GM12873 (cell line): ENCODE measurements around the gene SOX30.

Experiments used
- TF ChIP-seq, protein P1 (sequence below): IDR thresholded peaks from 2 replicates; pipeline ENCODE4 v1.5.1; 2012; ENCODE audit warnings: low read depth, mild to moderate bottlenecking, moderate library complexity, low read length, control low read depth; ENCODE audit not compliant: insufficient read depth; ENCODE audit errors: missing control alignments

The SOX30 gene

DNA sequence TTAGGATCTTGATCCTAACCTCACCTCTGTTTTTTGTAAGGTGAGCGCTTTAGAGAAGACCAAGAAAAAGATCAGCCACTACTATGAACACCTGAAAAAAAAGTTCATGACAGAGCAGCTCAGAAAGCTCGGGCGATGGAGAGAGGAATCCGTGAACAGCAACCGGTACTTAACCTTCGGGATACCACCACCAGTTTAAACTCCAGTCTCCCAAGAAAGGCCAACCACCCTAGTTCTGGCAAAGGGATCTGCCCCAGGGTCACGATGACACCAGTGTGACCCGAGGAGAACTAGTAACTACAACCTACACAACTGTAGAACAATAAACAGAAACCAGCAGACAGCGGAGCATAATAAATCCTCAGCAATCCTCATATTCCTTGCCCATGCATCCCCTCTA is 27.6 kb upstream of the SOX30 start:
- TF ChIP-seq, protein P1, sequence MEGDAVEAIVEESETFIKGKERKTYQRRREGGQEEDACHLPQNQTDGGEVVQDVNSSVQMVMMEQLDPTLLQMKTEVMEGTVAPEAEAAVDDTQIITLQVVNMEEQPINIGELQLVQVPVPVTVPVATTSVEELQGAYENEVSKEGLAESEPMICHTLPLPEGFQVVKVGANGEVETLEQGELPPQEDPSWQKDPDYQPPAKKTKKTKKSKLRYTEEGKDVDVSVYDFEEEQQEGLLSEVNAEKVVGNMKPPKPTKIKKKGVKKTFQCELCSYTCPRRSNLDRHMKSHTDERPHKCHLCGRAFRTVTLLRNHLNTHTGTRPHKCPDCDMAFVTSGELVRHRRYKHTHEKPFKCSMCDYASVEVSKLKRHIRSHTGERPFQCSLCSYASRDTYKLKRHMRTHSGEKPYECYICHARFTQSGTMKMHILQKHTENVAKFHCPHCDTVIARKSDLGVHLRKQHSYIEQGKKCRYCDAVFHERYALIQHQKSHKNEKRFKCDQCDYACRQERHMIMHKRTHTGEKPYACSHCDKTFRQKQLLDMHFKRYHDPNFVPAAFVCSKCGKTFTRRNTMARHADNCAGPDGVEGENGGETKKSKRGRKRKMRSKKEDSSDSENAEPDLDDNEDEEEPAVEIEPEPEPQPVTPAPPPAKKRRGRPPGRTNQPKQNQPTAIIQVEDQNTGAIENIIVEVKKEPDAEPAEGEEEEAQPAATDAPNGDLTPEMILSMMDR, result no peak

DNA sequence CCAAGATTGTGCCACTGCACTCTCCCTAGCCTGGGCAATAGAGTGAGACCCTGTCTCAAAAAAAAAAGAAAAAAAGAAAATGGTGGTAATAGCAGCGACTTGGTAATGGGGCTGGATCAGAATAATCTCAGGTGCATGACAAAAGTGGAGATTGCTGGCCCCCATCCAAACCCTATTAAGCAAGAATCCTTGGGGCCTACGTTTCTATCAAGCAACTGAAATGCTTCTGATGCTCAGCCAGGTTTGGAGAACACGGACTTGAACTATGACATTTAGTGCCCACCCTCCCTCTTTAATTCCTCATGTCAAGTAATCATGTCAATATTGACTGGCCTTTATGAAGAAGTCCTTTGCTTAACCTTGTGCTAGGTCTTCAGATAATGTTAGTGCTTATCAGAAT is 25.7 kb upstream of the SOX30 start:
- TF ChIP-seq, protein P1, result no peak

DNA sequence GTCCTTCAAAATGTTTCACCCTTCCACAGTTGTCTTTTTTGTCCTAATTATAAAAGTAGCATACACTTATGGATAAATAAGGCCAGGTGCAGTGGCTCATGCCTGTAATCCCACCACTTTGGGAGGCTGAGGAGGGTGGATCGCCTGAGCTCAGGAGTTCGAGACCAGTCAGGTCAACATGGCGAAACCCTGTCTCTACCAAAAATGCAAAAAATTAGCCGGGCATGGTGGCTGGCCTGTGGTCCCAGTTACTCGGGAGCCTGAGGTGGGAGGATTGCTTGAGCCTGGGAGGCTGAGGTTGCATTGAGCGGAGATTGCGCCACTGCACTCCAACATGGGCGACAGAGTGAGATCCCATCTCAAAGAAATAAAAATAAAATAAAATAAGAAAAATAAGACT is 20.7 kb upstream of the SOX30 start:
- TF ChIP-seq, protein P1, result no peak

DNA sequence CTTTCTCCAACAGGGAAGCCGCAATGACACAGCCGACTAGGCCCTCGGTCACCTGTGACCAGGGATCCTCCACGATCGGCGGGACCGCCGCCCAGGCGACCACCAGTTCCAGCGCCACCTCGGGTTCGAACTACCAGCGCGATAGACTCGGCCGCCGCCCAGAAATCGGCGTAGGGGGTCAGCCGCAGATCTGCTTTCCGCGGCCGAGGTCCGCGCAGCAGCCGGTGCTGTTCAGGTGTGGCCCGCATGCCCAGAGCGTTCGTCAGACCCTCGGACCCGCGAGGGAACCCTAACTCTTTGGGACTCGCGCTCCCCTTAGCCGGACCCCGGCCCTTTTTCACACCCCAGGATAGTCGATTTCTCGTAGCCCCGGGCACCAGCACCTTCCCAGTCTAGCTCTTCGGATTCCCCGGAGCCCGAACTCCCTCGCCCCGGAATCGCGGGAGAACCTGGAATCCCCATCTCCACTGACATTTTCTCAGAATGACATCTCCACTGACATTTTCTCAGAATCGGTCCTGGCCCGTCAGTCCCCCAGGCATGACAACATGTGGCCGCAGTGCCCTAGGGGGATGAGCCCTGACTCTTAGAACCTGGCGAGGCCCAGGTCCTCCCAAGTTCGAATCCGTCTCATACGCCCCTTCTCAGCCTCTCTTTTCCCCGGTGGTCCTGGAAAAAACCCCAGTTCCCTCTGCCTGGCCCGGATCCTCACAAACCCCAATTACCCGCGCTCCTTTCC is 19.5 kb upstream of the SOX30 start:
- TF ChIP-seq, protein P1, result no peak

DNA sequence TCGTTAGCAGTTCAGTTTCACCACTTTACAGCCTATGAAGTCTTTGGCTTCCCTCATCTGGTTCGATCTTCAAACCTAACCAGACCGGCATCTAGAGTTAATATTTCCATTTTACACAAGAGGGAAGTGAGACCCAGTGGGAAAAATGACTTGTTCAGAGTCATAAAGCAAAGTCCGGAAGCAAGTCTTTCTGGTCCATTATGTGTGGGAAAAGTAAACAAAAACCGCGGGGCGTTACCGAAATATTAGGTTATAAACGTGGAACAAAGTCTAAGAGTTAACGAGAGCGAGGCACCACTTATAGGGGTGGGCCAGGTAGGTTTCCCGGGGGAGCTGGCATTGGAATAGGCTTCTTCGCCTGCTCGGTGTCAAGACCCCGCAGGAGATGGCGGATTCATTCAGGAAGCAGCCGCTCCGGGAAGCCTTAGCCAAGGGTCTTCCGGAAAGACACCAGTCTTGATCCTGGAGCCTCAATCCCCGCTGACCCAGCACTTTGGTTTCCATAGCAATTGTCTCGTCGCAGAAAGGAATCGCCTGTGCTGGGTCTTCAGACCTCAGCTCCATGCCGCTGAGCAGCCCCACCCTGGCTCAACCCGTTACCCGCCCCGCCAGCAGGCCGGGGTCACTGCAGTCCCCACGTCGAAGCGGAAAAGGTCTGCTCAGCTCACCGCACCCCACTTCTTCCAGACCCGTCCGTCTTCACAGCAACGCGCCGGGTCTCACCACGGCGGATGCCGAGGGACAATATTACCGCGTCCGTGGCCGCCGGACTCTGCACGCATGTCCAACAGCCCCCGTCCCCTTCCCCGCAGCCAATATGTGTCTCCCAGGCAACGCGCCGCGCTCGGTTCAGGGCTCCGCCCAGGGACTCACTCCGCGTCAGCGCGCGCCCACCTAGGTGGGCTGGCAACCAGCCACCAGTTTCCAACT is 18.7 kb upstream of the SOX30 start, which contains the start of gene C5orf52:
C5orf52 (plus strand) TSS at position 872 of the 930 bp plus-strand sequence. CDS start 82 bp downstream, outside the sequence.
- TF ChIP-seq, protein P1, result no peak

DNA sequence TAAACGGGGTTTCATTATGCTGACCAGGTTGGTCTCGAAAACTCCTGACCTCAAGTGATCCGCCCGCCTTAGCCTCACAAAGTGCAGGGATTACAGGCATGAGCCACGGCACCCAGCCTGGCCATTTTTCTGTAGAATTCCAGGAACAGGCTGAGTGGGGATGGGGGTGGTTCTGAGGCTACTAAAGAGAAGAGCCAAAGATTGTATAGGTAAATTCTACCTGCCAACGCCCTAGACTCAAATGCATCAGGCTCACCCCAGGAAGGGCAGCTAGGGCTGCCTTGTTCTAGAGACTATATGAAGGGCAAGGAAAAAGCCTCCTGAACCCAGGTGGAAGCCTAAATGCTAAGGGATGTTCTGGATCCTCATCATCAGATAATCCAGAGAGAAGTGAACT is 17.5 kb upstream of the SOX30 start:
- TF ChIP-seq, protein P1, result no peak

DNA sequence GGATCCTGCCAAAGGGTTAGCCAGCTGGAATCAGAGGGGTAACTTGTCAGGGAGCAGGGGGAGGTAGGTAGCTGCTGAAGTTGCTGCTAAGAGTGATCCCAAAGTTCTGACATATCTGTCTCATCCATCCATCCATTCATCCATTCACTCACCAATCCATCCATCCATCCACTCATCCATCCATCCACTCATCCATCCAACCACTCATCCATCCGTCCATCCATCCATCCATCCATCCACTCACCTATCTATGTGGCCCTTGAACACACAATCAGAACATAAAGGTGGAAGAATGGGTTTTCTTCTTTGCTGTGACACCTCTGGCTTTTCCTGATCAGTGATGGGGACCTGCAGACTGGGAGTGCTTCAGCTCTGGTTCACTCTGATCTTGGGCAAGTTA is 16.1 kb upstream of the SOX30 start:
- TF ChIP-seq, protein P1, result no peak
